ENCODE results near the gene IMP4. TPM values are rescaled to one million over a fixed set of nuclear protein-coding genes. Genes with fewer than 3 reads are reported as not detected.

Gene IMP4
- total and polyA plus RNA-seq, 10 of the 15 experiments (the other 5 are each of a cell fraction or from before 2014, with no cell fraction given): 41.4 to 242 (median 166) TPM

GRCh38 chr2:130368786-130369185 is 26.1 kb downstream of the IMP4 start:
- RAD21 ChIA-PET (ENCODE audit: unreplicated experiment): no interaction called here
- H3K9ac ChIP-seq (ENCODE audit: control insufficient read depth, insufficient read depth, low read length): no peak overlapping the region
- intact Hi-C loops (cut with micrococcal nuclease; ENCODE audit: unreplicated experiment) (no loop called here), in situ Hi-C loops (cut with MboI) (no loop called here)
- H3K4me1 ChIP-seq (ENCODE audit: control insufficient read depth, insufficient read depth, low read length): peaks cover 16% of the 10 kb centered on the region
- POLR2A ChIA-PET: interaction anchor here (3.2 kb wide), 1 partner anchor 26 kb away, joined by 8 read pairs; the partner anchor contains the start of gene IMP4
- H2AFZ ChIP-seq (ENCODE audit: control insufficient read depth, low read depth, low read length): no peak overlapping the region
- no peak for TF ChIP-seq RB1 (IDR thresholded peaks at IDR 0.05; ENCODE audit: borderline replicate concordance)
- DNase-seq (ENCODE audit: low read depth, low spot score) (no peak), FAIRE-seq (no peak), ATAC-seq (no peak)
- peaks cover 25% of the 10 kb centered on the region for H3K79me2 ChIP-seq (ENCODE audit: control insufficient read depth, insufficient read depth, low read length)
- CTCF ChIA-PET: interaction anchor here (1.8 to 2.1 kb wide), 2 partner anchors 13 to 26 kb away, joined by 7 to 8 read pairs; partner anchors contain the start of genes IMP4 and PTPN18
- no peak overlapping the region for H3K4me3 ChIP-seq
- no peak overlapping the region for H3K4me2 ChIP-seq (ENCODE audit: control insufficient read depth, insufficient read depth)
- H3K27me3 ChIP-seq (replicated peaks in 1 of 2; ENCODE audit: control insufficient read depth in 2 of 2, insufficient read depth in 2 of 2, low read length in 1 of 2): no peaks in the 10 kb centered on the region
- no peaks in the 10 kb centered on the region; the same call in 2 of the 3 replicates for H3K9me3 ChIP-seq (replicated peaks; ENCODE audit: control insufficient read depth, insufficient read depth, low read length)
- H3K36me3 ChIP-seq (ENCODE audit: control insufficient read depth in 2 of 2, insufficient read depth in 2 of 2, low read length in 1 of 2): no peaks in the 10 kb centered on the region
- WGBS (ENCODE audit: insufficient coverage, insufficient replicate concordance, low lambda C conversion rate, missing lambda C conversion rate): 81% methylated on average over 5 of the region's 5 CpGs
- no TSS peak for BruUV-seq (replicated peaks)
- H3K27ac ChIP-seq (ENCODE audit: control insufficient read depth, insufficient read depth): no peak overlapping the region
- no peaks in the 10 kb centered on the region for H4K20me1 ChIP-seq (ENCODE audit: control insufficient read depth, insufficient read depth)
- SMC1A ChIA-PET (ENCODE audit: uncharacterized antibody, unreplicated experiment): interaction anchor here (1.4 kb wide), 1 partner anchor 10 kb away, joined by 4 read pairs; no protein-coding TSS in a partner anchor

GRCh38 chr2:130369311-130369964 is 26.7 kb downstream of the IMP4 start:
- Histone ChIP-seq H3K9ac (ENCODE audit: control insufficient read depth, insufficient read depth, low read length) (no peak overlapping the region), H2AFZ (ENCODE audit: control insufficient read depth, low read depth, low read length) (no peak overlapping the region), H3K79me2 (ENCODE audit: control insufficient read depth, insufficient read depth, low read length) (peaks cover 31% of the 10 kb centered on the region), H3K9me3 (replicated peaks; ENCODE audit: control insufficient read depth, insufficient read depth, low read length) (no peaks in the 10 kb centered on the region; the same call in 2 of the 3 replicates), H3K4me2 (ENCODE audit: control insufficient read depth, insufficient read depth) (no peak overlapping the region), H3K27ac (ENCODE audit: control insufficient read depth, insufficient read depth) (no peak overlapping the region), H4K20me1 (ENCODE audit: control insufficient read depth, insufficient read depth) (no peaks in the 10 kb centered on the region), H3K4me1 (ENCODE audit: control insufficient read depth, insufficient read depth, low read length) (peaks cover 16% of the 10 kb centered on the region), H3K36me3 (ENCODE audit: control insufficient read depth in 2 of 2, insufficient read depth in 2 of 2, low read length in 1 of 2) (no peaks in the 10 kb centered on the region), H3K27me3 (replicated peaks in 1 of 2; ENCODE audit: control insufficient read depth in 2 of 2, insufficient read depth in 2 of 2, low read length in 1 of 2) (no peaks in the 10 kb centered on the region), H3K4me3 (no peak overlapping the region)
- BruUV-seq (replicated peaks): no TSS peak
- ChIA-PET CTCF (interaction anchor here (1.8 to 2.1 kb wide), 2 partner anchors 13 to 27 kb away, joined by 7 to 8 read pairs; partner anchors contain the start of genes IMP4 and PTPN18), RAD21 (ENCODE audit: unreplicated experiment) (interaction anchor here (2.0 kb wide), 1 partner anchor 27 kb away, joined by 6 read pairs; the partner anchor contains the start of gene IMP4), SMC1A (ENCODE audit: uncharacterized antibody, unreplicated experiment) (interaction anchor here (1.4 kb wide), 1 partner anchor 9 kb away, joined by 4 read pairs; no protein-coding TSS in a partner anchor), POLR2A (interaction anchor here (0.6 to 3.2 kb wide), 2 partner anchors 19 to 26 kb away, joined by 3 to 8 read pairs; partner anchors contain the start of gene IMP4)
- in situ Hi-C loops (cut with MboI): no loop called here
- intact Hi-C loops (cut with micrococcal nuclease; ENCODE audit: unreplicated experiment): no loop called here
- DNase-seq (ENCODE audit: low read depth, low spot score) (no peak), ATAC-seq (no peak), FAIRE-seq (no peak)
- TF ChIP-seq ATF7 (IDR thresholded peaks at IDR 0.05; ENCODE audit: low read depth) (no peak), SRF (IDR thresholded peaks at IDR 0.05; ENCODE audit: low read depth in 2 of 2, low read length in 2 of 2) (no peak), ETV6 (conservative IDR thresholded peaks at IDR 0.05 in 1 of 2, IDR thresholded peaks at IDR 0.05 in 1 of 2; ENCODE audit: borderline replicate concordance in 1 of 2, low read depth in 1 of 2) (no peak), ELK1 (IDR thresholded peaks at IDR 0.05; ENCODE audit: low read depth, low read length) (no peak)
- TF ChIP-seq, protein P1, sequence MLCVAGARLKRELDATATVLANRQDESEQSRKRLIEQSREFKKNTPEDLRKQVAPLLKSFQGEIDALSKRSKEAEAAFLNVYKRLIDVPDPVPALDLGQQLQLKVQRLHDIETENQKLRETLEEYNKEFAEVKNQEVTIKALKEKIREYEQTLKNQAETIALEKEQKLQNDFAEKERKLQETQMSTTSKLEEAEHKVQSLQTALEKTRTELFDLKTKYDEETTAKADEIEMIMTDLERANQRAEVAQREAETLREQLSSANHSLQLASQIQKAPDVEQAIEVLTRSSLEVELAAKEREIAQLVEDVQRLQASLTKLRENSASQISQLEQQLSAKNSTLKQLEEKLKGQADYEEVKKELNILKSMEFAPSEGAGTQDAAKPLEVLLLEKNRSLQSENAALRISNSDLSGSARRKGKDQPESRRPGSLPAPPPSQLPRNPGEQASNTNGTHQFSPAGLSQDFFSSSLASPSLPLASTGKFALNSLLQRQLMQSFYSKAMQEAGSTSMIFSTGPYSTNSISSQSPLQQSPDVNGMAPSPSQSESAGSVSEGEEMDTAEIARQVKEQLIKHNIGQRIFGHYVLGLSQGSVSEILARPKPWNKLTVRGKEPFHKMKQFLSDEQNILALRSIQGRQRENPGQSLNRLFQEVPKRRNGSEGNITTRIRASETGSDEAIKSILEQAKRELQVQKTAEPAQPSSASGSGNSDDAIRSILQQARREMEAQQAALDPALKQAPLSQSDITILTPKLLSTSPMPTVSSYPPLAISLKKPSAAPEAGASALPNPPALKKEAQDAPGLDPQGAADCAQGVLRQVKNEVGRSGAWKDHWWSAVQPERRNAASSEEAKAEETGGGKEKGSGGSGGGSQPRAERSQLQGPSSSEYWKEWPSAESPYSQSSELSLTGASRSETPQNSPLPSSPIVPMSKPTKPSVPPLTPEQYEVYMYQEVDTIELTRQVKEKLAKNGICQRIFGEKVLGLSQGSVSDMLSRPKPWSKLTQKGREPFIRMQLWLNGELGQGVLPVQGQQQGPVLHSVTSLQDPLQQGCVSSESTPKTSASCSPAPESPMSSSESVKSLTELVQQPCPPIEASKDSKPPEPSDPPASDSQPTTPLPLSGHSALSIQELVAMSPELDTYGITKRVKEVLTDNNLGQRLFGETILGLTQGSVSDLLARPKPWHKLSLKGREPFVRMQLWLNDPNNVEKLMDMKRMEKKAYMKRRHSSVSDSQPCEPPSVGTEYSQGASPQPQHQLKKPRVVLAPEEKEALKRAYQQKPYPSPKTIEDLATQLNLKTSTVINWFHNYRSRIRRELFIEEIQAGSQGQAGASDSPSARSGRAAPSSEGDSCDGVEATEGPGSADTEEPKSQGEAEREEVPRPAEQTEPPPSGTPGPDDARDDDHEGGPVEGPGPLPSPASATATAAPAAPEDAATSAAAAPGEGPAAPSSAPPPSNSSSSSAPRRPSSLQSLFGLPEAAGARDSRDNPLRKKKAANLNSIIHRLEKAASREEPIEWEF (IDR thresholded peaks at IDR 0.05; ENCODE audit: insufficient replicate concordance, low read depth, low read length): no peak

Measured in GM12878 (cell line).